Mammary epithelial cell (primary cell): ENCODE measurements around the gene SPRY1.

Experiments used
- CTCF ChIP-seq, 2 donors: IDR thresholded peaks in 1 of 2; conservative IDR thresholded peaks in 1 of 2; 2 replicates each; pipeline ENCODE4 v1.5.1; 2011 to 2012; ENCODE audit warnings: inconsistent platforms in 2 of 2, low read length in 2 of 2, mild to moderate bottlenecking in 2 of 2, control low read depth in 1 of 2, low read depth in 1 of 2; ENCODE audit not compliant: insufficient read depth in 1 of 2; ENCODE audit errors: extremely low read depth in 1 of 2
- EZH2 ChIP-seq: IDR thresholded peaks from 2 replicates; pipeline ENCODE4 v1.6.1; 2012; ENCODE audit warnings: low read length, inconsistent platforms, borderline replicate concordance

GRCh38 chr4:123352240-123352945, 44.2 kb upstream of the SPRY1 start:
- TF ChIP-seq EZH2: no peak
- no peak for TF ChIP-seq CTCF (conservative IDR thresholded peaks at IDR 0.05 in 1 of 2, IDR thresholded peaks at IDR 0.05 in 1 of 2; ENCODE audit: extremely low read depth in 1 of 2, insufficient read depth in 1 of 2, low read depth in 1 of 2, low read length in 2 of 2)
